Caco-2 (cell line): ENCODE measurements around the gene KLHDC7B. TPM values are rescaled to one million over a fixed set of nuclear protein-coding genes. Genes with fewer than 3 reads are reported as not detected.

Experiments used
- BruUV-seq: library from RNA; stranded (reverse); fragments of 400-500 nt; replicated peaks from 2 replicates; lab custom pipeline; 2021; lab: Mats Ljungman, UMichigan
- CTCF ChIA-PET: fragments of 300-600 bp; sonication (Branson Sonifier 250); formaldehyde crosslinking; loops from one replicate; lab custom pipeline; 2022; ENCODE audit warnings: antibody characterized with exemption; lab: Charles Lee
- POLR2A ChIA-PET: fragments of 300-600 bp; sonication (Branson Sonifier 250); formaldehyde crosslinking; loops from one replicate; lab custom pipeline; 2022; ENCODE audit warnings: antibody characterized with exemption; lab: Charles Lee
- DNase-seq, 2 experiments: peaks; one replicate each; pipeline versions ENCODE4 v3.0.0 to v3.0.0-alpha.2; 2020 to 2022
- H3K27me3 ChIP-seq: replicated peaks from 2 replicates; pipeline ENCODE4 v1.6.0; 2011; ENCODE audit warnings: low read length; ENCODE audit not compliant: control insufficient read depth, insufficient read depth
- H3K36me3 ChIP-seq: 2 replicates; pipeline ENCODE4 v1.5.1; 2011; ENCODE audit warnings: low read length; ENCODE audit not compliant: control insufficient read depth, insufficient read depth
- H3K4me1 ChIP-seq: fragments of 250-450 bp; sonication (Bioruptor Pico); 2 replicates; pipeline ENCODE4 v1.5.1; 2020; ENCODE audit warnings: mild to moderate bottlenecking
- H3K4me3 ChIP-seq: 2 replicates; pipeline ENCODE4 v1.5.1; 2011; ENCODE audit warnings: low read depth, mild to moderate bottlenecking, control low read depth, low read length
- H3K9me3 ChIP-seq: fragments of 250-450 bp; sonication (Bioruptor Pico); 2 replicates; pipeline ENCODE4 v1.5.1; 2020; ENCODE audit warnings: mild to moderate bottlenecking, moderate library complexity
- H3K27ac Mint-ChIP-seq: one replicate; pipeline ENCODE4 v1.8.0; 2022; ENCODE audit warnings: mixed read lengths; ENCODE audit not compliant: unreplicated experiment
- H3K27me3 Mint-ChIP-seq: one replicate; pipeline ENCODE4 v1.8.0; 2022; ENCODE audit warnings: mixed read lengths; ENCODE audit not compliant: insufficient read depth, unreplicated experiment
- H3K36me3 Mint-ChIP-seq: one replicate; pipeline ENCODE4 v1.8.0; 2022; ENCODE audit warnings: mild to moderate bottlenecking, mixed read lengths; ENCODE audit not compliant: insufficient read depth, unreplicated experiment
- H3K4me1 Mint-ChIP-seq: one replicate; pipeline ENCODE4 v1.8.0; 2022; ENCODE audit warnings: low read depth, mixed read lengths; ENCODE audit not compliant: unreplicated experiment
- H3K4me3 Mint-ChIP-seq: one replicate; pipeline ENCODE4 v1.8.0; 2022; ENCODE audit warnings: mild to moderate bottlenecking, moderate library complexity, mixed read lengths; ENCODE audit not compliant: unreplicated experiment
- H3K9me3 Mint-ChIP-seq: one replicate; pipeline ENCODE4 v1.8.0; 2022; ENCODE audit warnings: mixed read lengths; ENCODE audit not compliant: unreplicated experiment
- intact Hi-C: fragments of 100-400 bp; cut with micrococcal nuclease; formaldehyde crosslinking; loops from one replicate; pipeline ENCODE4 v1.10.0; 2022; ENCODE audit not compliant: unreplicated experiment
- total RNA-seq: library from RNA; stranded (reverse); gene quantifications from 2 replicates; pipeline ENCODE4 v1.2.3, GENCODE V29; 2022
- TF ChIP-seq, protein P1 (sequence below), 2 experiments: fragments of 200-600 bp in 1 of 2; IDR thresholded peaks; 1 replicate in 1 of 2; 2 replicates in 1 of 2; pipeline versions ENCODE4 v1.5.1 to v1.8.0; 2011 to 2022; ENCODE audit warnings: antibody characterized with exemption in 1 of 2, control low read depth in 1 of 2, inconsistent platforms in 1 of 2, low read depth in 1 of 2, low read length in 1 of 2, mild to moderate bottlenecking in 1 of 2, moderate library complexity in 1 of 2; ENCODE audit not compliant: insufficient read depth in 1 of 2, severe bottlenecking in 1 of 2, unreplicated experiment in 1 of 2

Gene KLHDC7B
- total RNA-seq, 1 experiment from 2014 or later: 2.0 TPM

DNA sequence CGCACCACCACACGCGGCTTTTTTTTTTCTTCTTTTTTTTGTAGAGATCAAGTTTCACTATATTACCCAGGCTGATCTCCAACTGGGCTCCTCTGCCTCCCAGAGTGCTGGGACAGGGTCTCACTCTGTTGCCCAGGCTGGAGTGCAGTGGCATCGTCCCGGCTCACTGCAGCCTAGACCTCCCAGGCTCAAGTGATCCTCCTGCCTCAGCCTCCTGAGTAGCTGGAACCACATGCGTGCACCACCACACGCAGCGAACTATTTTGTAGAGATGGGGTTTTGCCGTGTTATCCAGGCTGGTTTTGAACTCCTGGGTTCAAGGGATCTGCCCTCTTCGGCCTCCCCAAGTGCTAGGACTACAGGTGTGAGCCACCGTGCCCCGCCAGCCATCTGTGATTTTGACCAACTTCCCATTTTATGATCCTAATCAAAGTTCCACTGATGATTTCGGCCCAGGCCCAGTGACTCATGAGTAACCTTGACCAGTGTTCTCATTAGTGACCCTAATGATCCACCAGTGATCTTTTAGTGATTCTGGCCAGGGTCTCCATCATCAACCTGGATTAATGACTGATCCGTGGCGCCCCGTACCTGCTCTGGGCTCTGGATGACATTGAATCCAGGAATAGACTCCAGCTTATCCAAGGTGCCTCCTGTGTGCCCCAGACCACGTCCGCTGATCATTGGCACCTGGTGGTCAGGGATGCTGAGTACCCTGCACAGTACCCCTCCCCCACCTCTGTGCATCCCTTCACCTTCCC is 17.6 kb upstream of the KLHDC7B start:
- TF ChIP-seq, protein P1, sequence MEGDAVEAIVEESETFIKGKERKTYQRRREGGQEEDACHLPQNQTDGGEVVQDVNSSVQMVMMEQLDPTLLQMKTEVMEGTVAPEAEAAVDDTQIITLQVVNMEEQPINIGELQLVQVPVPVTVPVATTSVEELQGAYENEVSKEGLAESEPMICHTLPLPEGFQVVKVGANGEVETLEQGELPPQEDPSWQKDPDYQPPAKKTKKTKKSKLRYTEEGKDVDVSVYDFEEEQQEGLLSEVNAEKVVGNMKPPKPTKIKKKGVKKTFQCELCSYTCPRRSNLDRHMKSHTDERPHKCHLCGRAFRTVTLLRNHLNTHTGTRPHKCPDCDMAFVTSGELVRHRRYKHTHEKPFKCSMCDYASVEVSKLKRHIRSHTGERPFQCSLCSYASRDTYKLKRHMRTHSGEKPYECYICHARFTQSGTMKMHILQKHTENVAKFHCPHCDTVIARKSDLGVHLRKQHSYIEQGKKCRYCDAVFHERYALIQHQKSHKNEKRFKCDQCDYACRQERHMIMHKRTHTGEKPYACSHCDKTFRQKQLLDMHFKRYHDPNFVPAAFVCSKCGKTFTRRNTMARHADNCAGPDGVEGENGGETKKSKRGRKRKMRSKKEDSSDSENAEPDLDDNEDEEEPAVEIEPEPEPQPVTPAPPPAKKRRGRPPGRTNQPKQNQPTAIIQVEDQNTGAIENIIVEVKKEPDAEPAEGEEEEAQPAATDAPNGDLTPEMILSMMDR (IDR thresholded peaks at IDR 0.05; ENCODE audit: insufficient read depth in 1 of 2, low read depth in 1 of 2, low read length in 1 of 2, severe bottlenecking in 1 of 2, unreplicated experiment in 1 of 2): no peak
- no TSS peak for BruUV-seq
- ChIA-PET CTCF (interaction anchor here (1.4 kb wide), 1 partner anchor 20 kb away, joined by 3 read pairs; the partner anchor contains the start of genes LMF2 and NCAPH2), POLR2A (no interaction called here)
- Histone ChIP-seq H3K4me1 (peaks cover 29% of the 10 kb centered on the region), H3K36me3 (no peaks in the 10 kb centered on the region), H3K4me3 (no peak overlapping the region), H3K27me3 (no peaks in the 10 kb centered on the region), H3K9me3 (no peaks in the 10 kb centered on the region)
- H3K36me3 Mint-ChIP-seq: peaks cover 59% of the 10 kb centered on the region
- intact Hi-C loops: loop anchor here (5.0 kb wide), 1 partner anchor 54 kb away; the partner anchor contains the start of gene CHKB
- peak in 1 of 2 experiments; percentile 28 for DNase-seq
- H3K4me3 Mint-ChIP-seq: peak overlapping the region; percentile 89
- H3K27me3 Mint-ChIP-seq: no peaks in the 10 kb centered on the region
- peaks cover 21% of the 10 kb centered on the region for H3K4me1 Mint-ChIP-seq
- H3K27ac Mint-ChIP-seq: peak overlapping the region; percentile 69
- H3K9me3 Mint-ChIP-seq: no peaks in the 10 kb centered on the region

DNA sequence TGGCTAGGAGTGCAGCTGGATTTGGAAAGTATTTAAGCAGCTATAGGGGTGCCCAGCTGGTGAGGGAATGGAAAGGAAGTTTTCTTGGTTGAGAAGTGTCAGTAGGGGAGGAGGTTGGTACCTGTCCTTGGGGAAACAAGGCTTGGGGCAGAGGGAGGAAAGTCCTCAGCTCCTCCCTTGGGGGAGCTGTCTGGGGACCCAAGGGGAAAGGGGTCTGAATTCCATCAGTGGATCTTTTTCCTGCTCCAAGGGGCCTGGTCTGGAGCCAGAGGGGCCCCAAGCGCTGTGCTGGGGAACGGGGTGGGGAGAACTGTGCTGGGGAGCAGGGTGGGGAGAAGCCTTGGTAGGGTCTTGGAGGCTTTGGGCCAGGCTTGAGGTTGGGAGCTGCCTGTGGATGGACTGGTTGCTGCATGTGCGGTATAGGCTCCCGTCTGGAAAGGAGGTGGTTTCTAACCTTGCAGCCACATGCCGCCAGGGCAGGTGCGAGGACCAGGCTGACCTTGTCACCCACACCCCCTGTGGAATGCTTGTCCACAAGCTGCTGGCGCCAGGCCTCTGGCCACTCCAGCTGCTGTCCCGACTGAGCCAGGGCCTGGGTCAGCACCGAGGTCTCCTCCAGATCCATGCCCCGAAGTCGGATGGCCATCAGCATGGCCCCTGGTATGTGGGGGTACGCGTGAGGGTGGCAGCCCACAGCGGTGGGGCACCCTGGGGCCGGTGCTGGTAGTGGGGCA is 16.9 kb upstream of the KLHDC7B start:
- no peaks in the 10 kb centered on the region for H3K9me3 Mint-ChIP-seq
- H3K4me3 Mint-ChIP-seq: peak overlapping the region; percentile 89
- ChIA-PET POLR2A (no interaction called here), CTCF (interaction anchor here (0.6 to 1.4 kb wide), 2 partner anchors 21 to 91 kb away, joined by 3 to 6 read pairs; partner anchors contain the start of genes LMF2 and NCAPH2)
- peak overlapping the region; percentile 69 for H3K27ac Mint-ChIP-seq
- H3K36me3 ChIP-seq: no peaks in the 10 kb centered on the region
- H3K9me3 ChIP-seq: no peaks in the 10 kb centered on the region
- peaks cover 35% of the 10 kb centered on the region for H3K4me1 ChIP-seq
- peaks cover 28% of the 10 kb centered on the region for H3K4me1 Mint-ChIP-seq
- no TSS peak for BruUV-seq
- DNase-seq: peak; percentile 39 to 55
- intact Hi-C loops: loop anchor here (5.0 kb wide), 1 partner anchor 53 kb away; the partner anchor contains the start of gene CHKB
- no peak overlapping the region for H3K4me3 ChIP-seq
- peaks cover 59% of the 10 kb centered on the region for H3K36me3 Mint-ChIP-seq
- TF ChIP-seq, protein P1 (IDR thresholded peaks at IDR 0.05; ENCODE audit: insufficient read depth in 1 of 2, low read depth in 1 of 2, low read length in 1 of 2, severe bottlenecking in 1 of 2, unreplicated experiment in 1 of 2): no peak
- no peaks in the 10 kb centered on the region for H3K27me3 Mint-ChIP-seq
- no peaks in the 10 kb centered on the region for H3K27me3 ChIP-seq

DNA sequence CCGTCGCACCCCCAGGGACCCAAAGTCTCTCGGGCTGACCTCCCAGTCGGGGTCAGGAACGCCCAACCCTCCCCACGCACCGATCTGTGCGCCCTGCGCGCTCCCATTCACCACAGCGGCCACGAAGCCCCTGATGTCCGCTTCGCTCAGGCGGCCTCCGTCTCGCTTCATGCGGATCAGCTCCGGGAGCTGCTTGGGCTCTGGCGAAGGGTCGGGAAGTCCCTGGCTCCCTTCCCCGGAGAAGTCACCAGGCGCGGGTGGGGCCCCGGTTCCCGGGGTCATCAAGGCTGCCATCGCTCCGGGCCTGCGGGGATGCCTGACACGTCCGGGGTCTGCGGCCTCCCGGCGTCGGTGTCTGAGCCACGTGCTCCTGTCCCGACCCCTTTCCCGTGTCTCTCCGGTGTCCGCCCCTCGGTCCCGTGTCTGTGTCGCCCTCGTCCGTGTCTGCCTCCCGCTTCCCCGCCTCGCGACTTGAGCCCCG is 16.2 kb upstream of the KLHDC7B start:
- TF ChIP-seq, protein P1 (IDR thresholded peaks at IDR 0.05; ENCODE audit: insufficient read depth in 1 of 2, low read depth in 1 of 2, low read length in 1 of 2, severe bottlenecking in 1 of 2, unreplicated experiment in 1 of 2): no peak
- H3K4me1 ChIP-seq: peaks cover 35% of the 10 kb centered on the region
- H3K27ac Mint-ChIP-seq: no peak overlapping the region
- peaks cover 56% of the 10 kb centered on the region for H3K36me3 Mint-ChIP-seq
- H3K4me3 ChIP-seq: no peak overlapping the region
- H3K27me3 ChIP-seq: no peaks in the 10 kb centered on the region
- peak in 1 of 2 experiments; percentile 34 for DNase-seq
- H3K9me3 ChIP-seq: no peaks in the 10 kb centered on the region
- CTCF ChIA-PET: interaction anchor here (0.6 kb wide), 1 partner anchor 91 kb away, joined by 6 read pairs; no protein-coding TSS in a partner anchor
- intact Hi-C loops: loop anchor here (5.0 kb wide), 1 partner anchor 53 kb away; the partner anchor contains the start of gene CHKB
- H3K4me1 Mint-ChIP-seq: peaks cover 32% of the 10 kb centered on the region
- H3K4me3 Mint-ChIP-seq: no peak overlapping the region
- no peaks in the 10 kb centered on the region for H3K36me3 ChIP-seq
- no TSS peak for BruUV-seq
- no peaks in the 10 kb centered on the region for H3K27me3 Mint-ChIP-seq
- POLR2A ChIA-PET: no interaction called here
- no peaks in the 10 kb centered on the region for H3K9me3 Mint-ChIP-seq
